GM21737 (cell line): Measurements from ENCODE around the gene PRMT7.

ENCODE experiments used
- ATAC-seq: cut with Tn5 transposase; IDR thresholded peaks from one replicate; pipeline ENCODE4 v1.9.1; 2021; ENCODE audit warnings: mild to moderate bottlenecking, moderate library complexity; ENCODE audit not compliant: unreplicated experiment

Gene PRMT7

GRCh38 chr16:68388124-68388523 lies 77.3 kb downstream of the PRMT7 start:
- ATAC-seq: no peak

GRCh38 chr16:68389006-68389405 lies 78.2 kb downstream of the PRMT7 start:
- ATAC-seq: no peak

- no peak for ATAC-seq
Measured at GRCh38 chr16:68389750-68390371, 79.0 kb downstream of the PRMT7 start.

- no peak for ATAC-seq
Measured at GRCh38 chr16:68393333-68393732, 82.5 kb downstream of the PRMT7 start.

GRCh38 chr16:68395167-68395786 lies 84.5 kb downstream of the PRMT7 start:
- no peak for ATAC-seq

GRCh38 chr16:68395815-68396214 lies 85.0 kb downstream of the PRMT7 start:
- no peak for ATAC-seq

- ATAC-seq: no peak
Measured at GRCh38 chr16:68396481-68396880, 85.7 kb downstream of the PRMT7 start.

- no peak for ATAC-seq
Measured at GRCh38 chr16:68397710-68398201, 86.9 kb downstream of the PRMT7 start.

- ATAC-seq: no peak
Measured at GRCh38 chr16:68399456-68399855, 88.6 kb downstream of the PRMT7 start.

- no peak for ATAC-seq
Measured at GRCh38 chr16:68400083-68400923, 89.5 kb downstream of the PRMT7 start.

GRCh38 chr16:68400924-68401460 lies 90.2 kb downstream of the PRMT7 start:
- no peak for ATAC-seq

GRCh38 chr16:68401871-68402747 lies 91.3 kb downstream of the PRMT7 start:
- ATAC-seq: no peak

GRCh38 chr16:68402748-68403040 lies 91.9 kb downstream of the PRMT7 start:
- no peak for ATAC-seq

- ATAC-seq: no peak
Measured at GRCh38 chr16:68403177-68403576, 92.4 kb downstream of the PRMT7 start.

- ATAC-seq: no peak
Measured at GRCh38 chr16:68403704-68404103, 92.9 kb downstream of the PRMT7 start.

- ATAC-seq: no peak
Measured at GRCh38 chr16:68404736-68405345, 94.0 kb downstream of the PRMT7 start.

- no peak for ATAC-seq
Measured at GRCh38 chr16:68406458-68407152, 95.8 kb downstream of the PRMT7 start.
